Measurements from ENCODE around the gene ASS1. TPM values are rescaled to one million over a fixed set of nuclear protein-coding genes. Genes with fewer than 3 reads are reported as not detected.

Gene ASS1
- total RNA-seq, 3 donors from 2014 or later (not counting 1 experiment from before 2014, with no cell fraction given): 1.3 TPM; not detected in 2

DNA sequence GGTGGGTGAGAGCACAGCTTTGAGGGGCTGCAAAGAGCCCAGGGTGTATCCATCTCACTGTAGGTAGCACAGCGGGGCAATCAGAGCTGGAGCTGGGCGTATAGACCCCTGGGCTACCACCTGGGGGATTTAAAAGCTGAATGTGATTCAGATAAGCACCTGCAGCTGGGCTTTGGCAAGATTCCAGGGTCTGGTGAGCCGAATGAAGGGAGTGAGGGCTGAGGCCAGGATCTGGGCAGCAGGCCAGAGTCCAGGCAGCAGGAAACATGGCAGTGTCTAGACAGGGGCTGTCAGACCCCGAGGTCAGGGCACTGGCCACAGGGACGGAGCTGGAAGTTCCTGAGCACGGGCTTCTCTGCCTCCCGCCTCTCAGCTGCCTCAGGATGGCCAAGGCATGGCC, 8.7 kb downstream of the ASS1 start:
- no peak for ATAC-seq
- Mint-ChIP-seq H3K36me3 (no peaks in the 10 kb centered on the region), H3K27me3 (ENCODE audit: low read depth in 2 of 2) (peaks cover 0 to 5% of the 10 kb centered on the region in 2 donors), H3K4me1 (no peaks in the 10 kb centered on the region), H3K4me3 (no peak overlapping the region), H3K9me3 (no peaks in the 10 kb centered on the region), H3K27ac (no peak overlapping the region)
- intact Hi-C loops (cut with micrococcal nuclease): no loop called here
- Histone ChIP-seq H3K4me1 (ENCODE audit: control insufficient read depth, insufficient read depth, low read length) (no peaks in the 10 kb centered on the region), H3K27ac (ENCODE audit: low read length) (no peak overlapping the region), H3K36me3 (ENCODE audit: control insufficient read depth, insufficient read depth, low read length) (no peaks in the 10 kb centered on the region), H3K9me3 (ENCODE audit: control insufficient read depth, insufficient read depth, low read length) (no peaks in the 10 kb centered on the region), H3K27me3 (ENCODE audit: control insufficient read depth, insufficient read depth, low read length) (no peaks in the 10 kb centered on the region), H3K4me3 (ENCODE audit: low read length) (no peak overlapping the region)
- no peak for TF ChIP-seq CTCF (IDR thresholded peaks at IDR 0.05)
- no peak for DNase-seq
- WGBS (ENCODE audit: insufficient coverage): 37% methylated on average over 7 of the region's 7 CpGs

DNA sequence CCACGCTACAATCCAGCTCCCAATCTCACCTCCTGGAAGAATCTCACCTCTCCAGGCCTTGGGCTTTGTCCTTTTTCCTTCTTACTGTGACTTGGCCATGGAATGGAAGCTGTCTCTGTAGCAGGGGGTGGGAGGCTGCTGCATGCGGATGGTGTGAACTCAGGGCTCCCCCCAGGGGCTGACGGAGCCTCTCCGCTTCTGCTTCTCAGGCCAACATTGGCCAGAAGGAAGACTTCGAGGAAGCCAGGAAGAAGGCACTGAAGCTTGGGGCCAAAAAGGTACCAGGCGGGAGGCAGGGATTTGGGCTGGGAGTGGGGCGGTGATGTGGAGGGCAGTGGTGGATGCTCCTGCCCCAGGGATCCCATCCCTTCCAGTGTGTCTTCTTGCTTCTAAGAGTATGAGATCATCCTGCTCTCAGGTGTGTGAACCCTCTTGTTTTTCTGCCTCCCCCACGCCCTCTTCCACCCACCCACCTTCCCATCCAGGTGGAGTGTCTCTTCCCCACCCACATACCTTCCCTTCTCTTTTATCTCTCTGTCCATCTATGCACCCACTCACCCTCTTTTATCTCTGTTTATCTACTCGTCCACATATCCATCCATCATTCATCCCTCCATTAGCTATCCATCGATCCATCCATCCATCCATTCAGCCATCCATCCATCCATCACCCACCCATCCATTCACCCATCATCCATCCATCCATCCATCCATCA, 9.5 kb downstream of the ASS1 start:
- H3K4me1 ChIP-seq (ENCODE audit: control insufficient read depth, insufficient read depth, low read length): no peaks in the 10 kb centered on the region
- DNase-seq (no peak), ATAC-seq (no peak)
- TF ChIP-seq CTCF (IDR thresholded peaks at IDR 0.05): no peak
- Mint-ChIP-seq H3K4me1 (no peaks in the 10 kb centered on the region), H3K27ac (no peak overlapping the region), H3K9me3 (no peaks in the 10 kb centered on the region), H3K4me3 (no peak overlapping the region), H3K27me3 (ENCODE audit: low read depth in 2 of 2) (peaks cover 0 to 5% of the 10 kb centered on the region in 2 donors), H3K36me3 (no peaks in the 10 kb centered on the region)
- 87% methylated on average over 10 of the region's 10 CpGs for WGBS (ENCODE audit: insufficient coverage)
- no peaks in the 10 kb centered on the region for H3K9me3 ChIP-seq (ENCODE audit: control insufficient read depth, insufficient read depth, low read length)
- intact Hi-C loops (cut with micrococcal nuclease): no loop called here
- no peaks in the 10 kb centered on the region for H3K36me3 ChIP-seq (ENCODE audit: control insufficient read depth, insufficient read depth, low read length)
- H3K27me3 ChIP-seq (ENCODE audit: control insufficient read depth, insufficient read depth, low read length): no peaks in the 10 kb centered on the region
- H3K4me3 ChIP-seq (ENCODE audit: low read length): no peak overlapping the region
- H3K27ac ChIP-seq (ENCODE audit: low read length): no peak overlapping the region

- TF ChIP-seq CTCF (IDR thresholded peaks at IDR 0.05): no peak
- no peaks in the 10 kb centered on the region for H3K4me1 ChIP-seq (ENCODE audit: control insufficient read depth, insufficient read depth, low read length)
- Mint-ChIP-seq H3K36me3 (no peaks in the 10 kb centered on the region), H3K4me3 (no peak overlapping the region), H3K27ac (no peak overlapping the region), H3K9me3 (no peaks in the 10 kb centered on the region), H3K27me3 (ENCODE audit: low read depth in 2 of 2) (peaks cover under 1 to 5% of the 10 kb centered on the region in 2 donors), H3K4me1 (no peaks in the 10 kb centered on the region)
- H3K4me3 ChIP-seq (ENCODE audit: low read length): no peak overlapping the region
- DNase-seq: no peak
- no peak for ATAC-seq
- H3K9me3 ChIP-seq (ENCODE audit: control insufficient read depth, insufficient read depth, low read length): no peaks in the 10 kb centered on the region
- H3K27me3 ChIP-seq (ENCODE audit: control insufficient read depth, insufficient read depth, low read length): no peaks in the 10 kb centered on the region
- intact Hi-C loops (cut with micrococcal nuclease): no loop called here
- WGBS (ENCODE audit: insufficient coverage): 28% methylated on average over 3 of the region's 3 CpGs
- no peak overlapping the region for H3K27ac ChIP-seq (ENCODE audit: low read length)
- H3K36me3 ChIP-seq (ENCODE audit: control insufficient read depth, insufficient read depth, low read length): no peaks in the 10 kb centered on the region
Observed at GRCh38 chr9:130454812-130455325, 10.1 kb downstream of the ASS1 start.
